ENCODE data around the gene HIKESHI.

DNA sequence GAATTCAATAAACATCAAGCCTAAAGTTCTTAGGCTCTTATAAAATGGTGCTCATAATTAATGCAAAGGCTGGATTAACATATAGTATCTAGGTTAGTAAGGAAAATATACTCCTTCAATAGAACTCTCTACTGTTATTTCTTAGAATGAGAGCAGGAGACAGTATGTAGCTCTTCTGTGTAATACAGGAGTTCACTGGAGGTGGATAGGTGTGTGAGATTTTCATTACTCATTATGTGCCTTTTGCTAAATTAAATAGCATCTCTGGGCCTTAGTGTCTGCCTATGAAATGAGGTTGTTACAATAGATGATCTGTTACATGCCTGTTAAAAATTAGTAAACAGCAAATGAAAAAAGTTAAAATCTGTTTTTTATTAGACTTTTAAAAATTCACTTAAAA is 36.8 kb upstream of the HIKESHI start:
- TF ChIP-seq TAF1 (IDR thresholded peaks at IDR 0.05; ENCODE audit: low read depth, low read length) (no peak), POLR2A (IDR thresholded peaks at IDR 0.05; ENCODE audit: low read depth, low read length) (no peak), POLR2AphosphoS5 (IDR thresholded peaks at IDR 0.05; ENCODE audit: low read depth, low read length) (no peak), PAX5 (IDR thresholded peaks at IDR 0.05; ENCODE audit: insufficient read depth, low read length, severe bottlenecking) (no peak), SPI1 (IDR thresholded peaks at IDR 0.05; ENCODE audit: low read depth, low read length) (no peak)
